ENCODE measurements around the gene CLEC18A.

DNA sequence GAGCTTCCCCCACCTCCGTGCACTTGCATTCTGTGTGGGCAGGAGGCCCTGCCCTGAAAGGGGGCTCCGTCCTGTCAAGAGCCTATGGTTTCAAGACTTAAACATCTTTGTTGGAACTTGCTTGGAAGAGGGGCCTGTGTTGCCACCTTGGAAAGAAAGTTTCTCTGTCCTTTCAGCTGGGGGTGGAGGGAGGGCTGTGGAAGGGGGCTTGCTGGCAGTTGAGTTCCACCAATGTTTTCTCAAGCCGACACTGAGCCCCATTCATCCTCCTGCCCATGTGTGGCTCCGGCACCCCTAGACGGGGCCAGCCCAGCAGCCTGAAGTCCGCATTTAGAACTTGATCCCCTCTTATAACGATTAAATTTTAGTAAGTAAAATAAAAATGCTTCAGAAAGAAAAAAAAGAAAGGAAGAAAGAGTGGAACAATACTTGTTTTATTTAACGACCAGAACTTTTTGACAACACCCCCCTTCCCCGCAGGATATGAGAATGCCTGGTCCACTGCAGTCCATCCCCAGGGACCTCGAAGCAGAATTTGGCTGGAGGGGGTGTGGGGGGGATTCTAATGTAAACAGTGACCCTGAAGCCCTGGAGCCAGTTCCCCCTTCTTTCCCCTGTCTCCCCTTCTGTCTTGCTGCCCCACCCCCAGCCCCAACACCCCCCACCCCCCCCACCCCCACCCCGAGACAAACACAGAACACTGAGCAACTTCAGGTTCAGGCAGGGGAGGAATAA is 26.9 kb upstream of the CLEC18A start:
- no peak for TF ChIP-seq CTCF (IDR thresholded peaks at IDR 0.05)
- TF ChIP-seq POLR2A (IDR thresholded peaks at IDR 0.05): no peak

All from uterus (tissue), 2 donors.